ENCODE measurements around the gene ATP13A3. TPM values are rescaled to one million over a fixed set of nuclear protein-coding genes. Genes with fewer than 3 reads are reported as not detected.

Gene ATP13A3
- total and polyA plus RNA-seq, 9 of the 15 experiments (the other 6 are each of a cell fraction or from before 2014, with no cell fraction given), result 16.6 to 135 (median 86.6) TPM

- no peak for TF ChIP-seq ARID2 (IDR thresholded peaks at IDR 0.05)
- TF ChIP-seq, protein P1, sequence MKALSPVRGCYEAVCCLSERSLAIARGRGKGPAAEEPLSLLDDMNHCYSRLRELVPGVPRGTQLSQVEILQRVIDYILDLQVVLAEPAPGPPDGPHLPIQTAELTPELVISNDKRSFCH (CRISPR knock-in tag; IDR thresholded peaks at IDR 0.05), result no peak
- TF ChIP-seq, protein P1 (tag; IDR thresholded peaks at IDR 0.05), result no peak
- no peak for TF ChIP-seq HEY1 (CRISPR knock-in tag; IDR thresholded peaks at IDR 0.05; ENCODE audit: borderline replicate concordance)
- no peak for TF ChIP-seq RBFOX2 (IDR thresholded peaks at IDR 0.05; ENCODE audit: low read depth, low read length)
- TF ChIP-seq, protein P2, sequence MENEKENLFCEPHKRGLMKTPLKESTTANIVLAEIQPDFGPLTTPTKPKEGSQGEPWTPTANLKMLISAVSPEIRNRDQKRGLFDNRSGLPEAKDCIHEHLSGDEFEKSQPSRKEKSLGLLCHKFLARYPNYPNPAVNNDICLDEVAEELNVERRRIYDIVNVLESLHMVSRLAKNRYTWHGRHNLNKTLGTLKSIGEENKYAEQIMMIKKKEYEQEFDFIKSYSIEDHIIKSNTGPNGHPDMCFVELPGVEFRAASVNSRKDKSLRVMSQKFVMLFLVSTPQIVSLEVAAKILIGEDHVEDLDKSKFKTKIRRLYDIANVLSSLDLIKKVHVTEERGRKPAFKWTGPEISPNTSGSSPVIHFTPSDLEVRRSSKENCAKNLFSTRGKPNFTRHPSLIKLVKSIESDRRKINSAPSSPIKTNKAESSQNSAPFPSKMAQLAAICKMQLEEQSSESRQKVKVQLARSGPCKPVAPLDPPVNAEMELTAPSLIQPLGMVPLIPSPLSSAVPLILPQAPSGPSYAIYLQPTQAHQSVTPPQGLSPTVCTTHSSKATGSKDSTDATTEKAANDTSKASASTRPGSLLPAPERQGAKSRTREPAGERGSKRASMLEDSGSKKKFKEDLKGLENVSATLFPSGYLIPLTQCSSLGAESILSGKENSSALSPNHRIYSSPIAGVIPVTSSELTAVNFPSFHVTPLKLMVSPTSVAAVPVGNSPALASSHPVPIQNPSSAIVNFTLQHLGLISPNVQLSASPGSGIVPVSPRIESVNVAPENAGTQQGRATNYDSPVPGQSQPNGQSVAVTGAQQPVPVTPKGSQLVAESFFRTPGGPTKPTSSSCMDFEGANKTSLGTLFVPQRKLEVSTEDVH (IDR thresholded peaks at IDR 0.05; ENCODE audit: low read depth, partially characterized antibody), result no peak
- no peak for TF ChIP-seq RFX7 (CRISPR knock-in tag; IDR thresholded peaks at IDR 0.05)
- TF ChIP-seq CEBPZ (IDR thresholded peaks at IDR 0.05; ENCODE audit: borderline replicate concordance, low read depth, low read length), result no peak
- TF ChIP-seq CCNT2 (IDR thresholded peaks at IDR 0.05; ENCODE audit: borderline replicate concordance, extremely low read depth, insufficient read length, low read depth, low read length), result no peak
Observed at GRCh38 chr3:194440756-194441155, 46.0 kb downstream of the ATP13A3 start (continued).
